Kidney (tissue), 14 donors: ENCODE measurements around the gene CCM2. TPM values are rescaled to one million over a fixed set of nuclear protein-coding genes. Genes with fewer than 3 reads are reported as not detected.

Experiments used
- DNase-seq, 5 donors: peaks; one replicate each; pipeline ENCODE4 v3.0.0-alpha.2; 2013 to 2020
- FAIRE-seq: peaks from 2 replicates; lab custom pipeline; 2012; peaks lifted over from hg19 to GRCh38; lab: Jason Lieb, UNC
- H3K27ac ChIP-seq, 2 donors: one replicate each; pipeline ENCODE4 v1.7.0; 2013; ENCODE audit warnings: low read depth in 2 of 2, low read length in 2 of 2, inconsistent platforms in 1 of 2
- H3K27me3 ChIP-seq: one replicate; pipeline ENCODE4 v1.7.1; 2013; ENCODE audit warnings: low read length, inconsistent platforms; ENCODE audit not compliant: control insufficient read depth, insufficient read depth
- H3K36me3 ChIP-seq, 3 donors: one replicate each; pipeline versions ENCODE4 v1.7.0 to v1.7.1; 2013; ENCODE audit warnings: low read length in 3 of 3, control low read depth in 1 of 3, inconsistent platforms in 1 of 3; ENCODE audit not compliant: insufficient read depth in 3 of 3, control insufficient read depth in 2 of 3
- H3K4me1 ChIP-seq, 3 donors: one replicate each; pipeline versions ENCODE4 v1.7.0 to v1.7.1; 2013; ENCODE audit warnings: low read length in 3 of 3, inconsistent platforms in 1 of 3, low read depth in 1 of 3; ENCODE audit not compliant: control insufficient read depth in 2 of 3, insufficient read depth in 2 of 3
- H3K4me3 ChIP-seq, 3 donors: one replicate each; pipeline versions ENCODE4 v1.7.0 to v1.8.1; 2013; ENCODE audit warnings: low read length in 3 of 3, control low read depth in 1 of 3, inconsistent platforms in 1 of 3
- H3K9ac ChIP-seq, 3 donors: one replicate each; pipeline versions ENCODE4 v1.7.0 to v1.7.1; 2013; ENCODE audit warnings: low read length in 3 of 3, control low read depth in 1 of 3, inconsistent platforms in 1 of 3
- H3K9me3 ChIP-seq, 3 donors: one replicate each; pipeline versions ENCODE4 v1.7.0 to v1.7.1; 2013; ENCODE audit warnings: low read length in 3 of 3, control low read depth in 1 of 3, inconsistent platforms in 1 of 3; ENCODE audit not compliant: control insufficient read depth in 2 of 3, insufficient read depth in 1 of 3
- CTCF ChIP-seq: IDR thresholded peaks from 3 replicates; pipeline ENCODE4 v1.5.1; 2012; ENCODE audit warnings: mild to moderate bottlenecking, moderate library complexity, borderline replicate concordance; ENCODE audit not compliant: insufficient read depth; ENCODE audit errors: extremely low read depth
- intact Hi-C: fragments of 100-400 bp; cut with DNase I; formaldehyde crosslinking; loops from one replicate; pipeline ENCODE4 v1.11.1; 2022
- polyA plus RNA-seq: library from polyadenylated mRNA; stranded (reverse); fragments of 350-450 nt; fragmentation: Illumina TruSeq; extraction: RNeasy Lipid Tissue Mini Kit (QIAGEN cat#74804); gene quantifications from one replicate; pipeline ENCODE4 v1.2.3, GENCODE V29; 2014; ENCODE audit warnings: low read depth, low replicate concordance; ENCODE audit not compliant: insufficient read depth
- total RNA-seq: library from RNA; stranded (reverse); fragmentation: NEBNext Ultra II Directional; extraction: Animal tissue kit (Norgen Biotek cat#: 25700); gene quantifications from one replicate; pipeline ENCODE4 v1.2.1, GENCODE V29; 2021
- donor health status: control.
- donor health status: control.
- donor health status: control.
- donor health status: control.
- donor health status: control.
- donor health status: DM: yes; HTN: yes; CAD: no.
- donor health status: Normal renal cell carcinoma (clear cell type).

Gene CCM2
- total and polyA plus RNA-seq, 2 donors from 2014 or later: 35.0 to 37.8 TPM

GRCh38 chr7:45061352-45061751, 61.4 kb downstream of the CCM2 start:
- H3K27me3 ChIP-seq: no peaks in the 10 kb centered on the region
- H3K27ac ChIP-seq: no peak overlapping the region
- H3K4me3 ChIP-seq: no peak overlapping the region
- FAIRE-seq (no peak), DNase-seq (peak in 1 of 5 donors; percentile 30)
- peaks cover 0 to 15% (median 0%) of the 10 kb centered on the region in 3 donors for H3K36me3 ChIP-seq
- no peaks in the 10 kb centered on the region for H3K9me3 ChIP-seq
- no peaks in the 10 kb centered on the region for H3K4me1 ChIP-seq
- intact Hi-C loops: no loop called here
- H3K9ac ChIP-seq: no peak overlapping the region
- no peak for TF ChIP-seq CTCF

GRCh38 chr7:45061806-45062425, 61.9 kb downstream of the CCM2 start:
- no peak for FAIRE-seq
- intact Hi-C loops: no loop called here

GRCh38 chr7:45064047-45064725, 64.2 kb downstream of the CCM2 start:
- no peak overlapping the region for H3K27ac ChIP-seq
- TF ChIP-seq CTCF: no peak
- H3K4me3 ChIP-seq: no peak overlapping the region
- peaks cover 0 to 17% (median 7%) of the 10 kb centered on the region in 3 donors for H3K36me3 ChIP-seq
- H3K9me3 ChIP-seq: no peaks in the 10 kb centered on the region
- no peak overlapping the region for H3K9ac ChIP-seq
- intact Hi-C loops: no loop called here
- no peaks in the 10 kb centered on the region for H3K27me3 ChIP-seq
- FAIRE-seq (no peak), DNase-seq (peak in 1 of 5 donors; percentile 52)
- no peaks in the 10 kb centered on the region for H3K4me1 ChIP-seq

More at GRCh38 chr7:45061806-45062425, 61.9 kb downstream of the CCM2 start:
- no peak for DNase-seq
- Histone ChIP-seq H3K9me3 (no peaks in the 10 kb centered on the region), H3K9ac (no peak overlapping the region), H3K4me3 (no peak overlapping the region), H3K27ac (no peak overlapping the region), H3K36me3 (peaks cover 0 to 15% (median 0%) of the 10 kb centered on the region in 3 donors), H3K4me1 (no peaks in the 10 kb centered on the region), H3K27me3 (no peaks in the 10 kb centered on the region)
- TF ChIP-seq CTCF: no peak
